Subcutaneous adipose tissue (tissue), 4 donors: ENCODE measurements around the gene BAG1. TPM values are rescaled to one million over a fixed set of nuclear protein-coding genes. Genes with fewer than 3 reads are reported as not detected.

Experiments
- CTCF ChIP-seq: fragments of 450-650 bp; IDR thresholded peaks from one replicate; pipeline ENCODE4 v1.5.1; 2016; ENCODE audit warnings: low read depth, mild to moderate bottlenecking, control low read depth, antibody characterized with exemption, moderate library complexity
- total RNA-seq, 4 donors: library from RNA; depleted of rRNA; stranded (reverse); fragments of >200 nt; gene quantifications; one replicate each; pipeline ENCODE4 v1.1.0, GENCODE V29; 2016

The BAG1 gene
- total RNA-seq = 10 to 100 TPM; 60.3 to 92.5 (median 77.8) TPM

DNA sequence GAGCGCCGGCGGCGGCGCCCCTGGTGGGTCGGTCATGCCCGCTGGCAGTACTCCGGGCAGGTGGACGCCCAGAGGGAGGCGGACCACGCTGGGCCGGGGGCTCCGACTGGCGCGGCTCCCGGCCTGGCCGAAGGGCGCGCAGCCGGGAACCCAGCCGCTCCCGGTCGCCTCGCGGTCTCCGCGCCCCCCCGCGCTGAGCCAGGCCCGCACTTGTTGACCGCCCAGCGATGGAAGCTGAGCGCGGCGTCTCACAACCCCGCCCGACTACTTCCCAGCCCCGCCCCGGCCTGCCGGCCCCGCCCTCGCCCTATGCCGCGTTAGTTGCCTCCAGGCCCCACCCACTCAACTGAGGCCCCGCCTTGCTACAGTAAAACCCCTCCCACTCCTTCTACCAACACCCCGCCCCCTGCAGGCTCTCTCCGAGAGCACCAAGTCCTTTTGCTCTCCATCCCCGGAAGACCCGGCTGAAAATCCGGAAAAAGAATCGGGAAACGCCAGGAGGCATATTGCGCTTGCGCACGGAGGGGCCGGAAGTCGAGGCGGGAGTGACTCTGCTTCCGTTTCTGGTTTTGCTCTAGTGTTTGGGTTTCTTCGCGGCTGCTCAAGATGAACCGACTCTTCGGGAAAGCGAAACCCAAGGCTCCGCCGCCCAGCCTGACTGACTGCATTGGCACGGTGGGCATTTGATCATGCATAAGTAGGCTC is at the start of gene BAG1, which contains the start of gene CHMP5:
Gene BAG1 (minus strand): TSS at position 236 of the 705 bp plus-strand sequence.
Gene CHMP5 (plus strand): TSS at position 577 of the 705 bp plus-strand sequence. CDS start 30 bp downstream, at position 607.
- no peak for TF ChIP-seq CTCF

DNA sequence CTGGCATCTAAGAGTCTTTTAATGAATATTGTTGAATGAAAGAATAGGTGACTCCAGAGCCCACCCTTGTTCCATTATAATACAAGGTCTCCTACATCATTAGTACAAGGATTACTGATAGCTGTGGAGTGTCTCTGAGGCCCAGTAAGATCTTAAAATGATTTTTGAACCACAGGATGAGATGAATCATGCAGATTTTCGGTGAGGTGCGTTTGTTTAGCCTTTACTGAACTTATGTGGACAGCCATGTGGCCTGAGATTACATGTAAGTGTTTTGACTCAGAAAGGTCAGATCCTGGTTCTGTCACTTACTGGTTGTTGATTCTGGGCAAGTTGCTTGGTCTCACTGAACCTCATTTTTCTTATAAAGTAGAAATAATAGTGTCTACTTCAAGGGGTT is 47.4 kb upstream of the BAG1 start:
- no peak for TF ChIP-seq CTCF

DNA sequence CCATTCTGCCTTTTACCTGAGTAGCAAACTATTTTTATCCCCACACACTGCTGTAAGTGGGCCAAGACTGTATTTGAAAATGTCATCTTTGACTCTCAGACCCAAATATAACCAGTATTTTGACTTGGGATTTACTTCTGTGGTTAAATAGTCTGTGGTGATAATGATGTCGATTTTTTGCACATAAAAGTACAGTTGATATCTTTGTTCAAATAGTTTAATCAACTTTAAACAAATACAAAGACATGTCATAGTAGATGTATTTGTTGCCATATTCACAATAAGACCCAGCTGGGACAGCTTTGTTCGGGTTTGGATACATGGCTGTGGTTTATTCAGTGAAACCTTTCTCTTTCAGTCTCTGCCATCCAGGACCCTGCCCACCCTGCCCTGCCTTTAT is 46.2 kb upstream of the BAG1 start:
- TF ChIP-seq CTCF = no peak

GRCh38 chr9:33309903-33310302 is 45.4 kb upstream of the BAG1 start:
- no peak for TF ChIP-seq CTCF

GRCh38 chr9:33307067-33307466 is 42.6 kb upstream of the BAG1 start:
- no peak for TF ChIP-seq CTCF

GRCh38 chr9:33306037-33306436 is 41.5 kb upstream of the BAG1 start:
- no peak for TF ChIP-seq CTCF

- no peak for TF ChIP-seq CTCF
Measured at GRCh38 chr9:33304362-33304761, 39.9 kb upstream of the BAG1 start.
